HL-60/S4 treated with phorbol 12-myristate 13-acetate at 8.2 ng/mL for 4 days and 3 days (cell line): Measurements from ENCODE around the gene CCDC17.

Experiments used
- in situ Hi-C: fragments of 300-500 bp; cut with MboI; formaldehyde crosslinking; loops from 2 replicates; pipeline ENCODE4 v1.15.0; 2022; ENCODE audit warnings: low sequenced_read_pairs

Gene CCDC17

DNA sequence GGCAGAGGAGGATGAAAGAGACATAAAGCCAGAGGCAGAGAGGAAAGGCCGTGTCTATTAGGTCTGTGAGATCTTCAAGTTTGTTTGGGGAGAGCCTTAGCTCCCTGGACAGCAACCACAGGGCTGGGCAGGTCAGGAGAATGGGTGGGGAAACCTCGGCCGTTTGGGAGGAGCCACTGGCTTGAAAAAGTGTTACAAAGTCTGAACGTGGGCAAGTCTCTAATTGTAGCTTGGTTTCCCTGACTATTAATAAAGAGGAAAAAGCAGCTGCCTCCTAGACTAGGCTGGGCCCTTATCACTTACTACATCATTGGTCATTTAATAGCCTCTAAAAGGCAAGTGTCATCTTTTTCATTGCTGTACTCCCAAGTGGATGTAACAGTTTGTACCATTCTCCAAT lies at the start of gene CCDC17:
TSS of gene CCDC17 (minus strand) at position 83 of the 400 bp plus-strand sequence. CDS start 145 bp downstream, outside the sequence.
- in situ Hi-C loops, result no loop called here

DNA sequence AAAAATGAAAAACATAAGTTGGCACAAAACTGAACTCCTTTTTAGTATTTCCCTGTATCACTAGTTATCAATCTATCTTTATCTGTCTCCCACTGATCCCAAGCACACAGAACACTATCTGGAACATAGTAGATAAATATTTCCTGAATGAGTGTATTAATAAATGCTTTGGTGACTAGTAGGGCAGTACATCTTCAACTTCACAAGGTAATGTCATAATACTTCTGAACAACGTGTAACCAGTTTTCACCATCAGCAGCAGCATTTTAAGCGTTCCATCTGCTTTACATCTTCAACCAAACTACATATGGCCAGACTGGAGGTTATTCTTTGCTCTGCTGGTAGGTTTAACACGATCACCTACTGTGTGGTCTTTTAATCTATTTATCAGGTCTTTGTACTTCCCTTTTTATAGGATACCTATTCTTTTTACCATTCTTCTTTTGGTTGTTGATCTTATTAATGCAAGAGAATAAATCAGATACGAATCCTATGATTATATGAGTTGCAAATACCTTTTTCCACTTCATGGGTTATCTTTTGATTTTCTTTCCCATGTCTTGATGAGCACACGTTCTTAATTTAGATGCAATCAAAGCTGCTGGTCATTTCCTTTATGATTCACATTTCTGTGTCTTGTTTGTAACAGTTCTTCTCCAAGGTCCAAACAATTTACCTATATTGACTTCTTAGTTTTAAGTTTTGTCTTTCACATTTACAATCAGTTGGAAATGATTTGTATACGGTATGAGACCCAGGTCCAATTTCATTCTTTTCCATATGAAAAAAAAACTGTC lies 46.2 kb upstream of the CCDC17 start:
- in situ Hi-C loops, result no loop called here

DNA sequence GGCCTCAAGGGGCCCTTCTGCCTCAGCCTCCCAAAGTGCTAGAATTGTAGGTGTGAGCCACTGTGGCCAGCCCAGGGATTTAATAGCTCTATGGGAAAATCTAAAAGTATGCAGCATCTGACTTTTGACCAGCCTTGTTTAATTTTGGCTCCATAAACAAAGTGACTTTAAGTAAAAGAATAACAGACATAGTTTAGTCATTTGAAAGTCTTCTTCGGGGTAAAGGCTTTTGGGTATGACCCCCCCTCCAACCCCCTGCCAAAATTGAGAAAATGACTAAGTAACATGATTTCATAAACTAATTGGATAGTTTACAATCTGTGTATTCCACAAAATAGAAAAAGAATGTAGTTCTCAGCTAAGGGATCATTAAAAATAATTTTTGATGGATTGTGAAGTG lies 45.5 kb upstream of the CCDC17 start:
- in situ Hi-C loops, result no loop called here

DNA sequence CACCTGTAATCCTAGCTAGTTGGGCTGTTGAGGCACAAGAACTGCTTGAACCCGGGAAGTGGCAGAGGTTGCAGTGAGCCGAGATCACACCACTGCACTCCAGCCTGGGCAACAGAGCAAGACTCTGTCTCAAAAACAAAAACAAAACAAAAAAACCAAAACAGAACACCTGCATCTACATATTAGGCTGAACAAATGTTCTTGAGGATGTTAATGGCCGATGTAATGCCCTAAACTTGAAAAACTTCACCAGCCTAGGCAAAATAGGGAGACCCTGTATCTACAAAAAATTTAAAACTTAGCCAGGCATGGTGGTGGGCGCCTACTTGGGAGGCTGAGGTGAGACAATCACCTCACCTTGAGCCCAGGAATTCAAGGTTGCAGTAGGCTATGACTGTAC lies 44.7 kb upstream of the CCDC17 start:
- in situ Hi-C loops, result no loop called here

DNA sequence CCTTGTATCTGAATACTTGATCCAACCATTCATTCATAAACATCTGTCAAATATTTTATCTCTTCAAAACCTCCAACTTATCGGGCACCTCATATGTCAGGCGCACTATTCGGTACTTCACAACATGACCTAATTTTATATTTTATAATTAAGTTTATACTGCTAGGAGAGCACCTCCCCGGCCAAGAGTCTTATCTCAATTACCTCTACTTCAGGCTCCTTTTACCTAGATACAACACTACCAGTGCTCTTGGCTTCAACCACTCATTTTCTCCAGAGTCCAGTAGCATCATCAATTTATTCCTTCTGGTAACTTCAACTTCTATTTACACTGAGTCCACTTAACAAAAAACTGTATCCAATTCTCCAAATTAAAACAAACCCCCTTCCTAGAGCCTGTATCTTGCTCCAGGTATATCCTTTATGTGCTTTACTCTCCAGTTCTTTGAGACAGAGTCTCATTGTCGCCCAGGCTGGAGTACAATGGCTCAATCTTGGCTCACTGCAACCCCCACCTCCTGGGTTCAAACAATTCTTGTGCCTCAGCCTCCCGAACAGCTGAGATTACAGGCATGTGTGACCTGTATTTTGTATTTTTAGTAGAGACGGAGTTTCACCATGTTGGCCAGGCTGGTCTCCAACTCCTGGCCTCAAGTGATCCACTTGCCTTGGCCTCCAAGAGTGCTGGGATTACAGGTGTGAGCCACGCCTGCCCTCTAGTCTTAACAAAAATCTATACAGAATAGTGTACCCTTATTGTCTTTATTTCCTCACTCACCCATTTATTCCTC lies 43.7 kb upstream of the CCDC17 start:
- in situ Hi-C loops, result no loop called here

DNA sequence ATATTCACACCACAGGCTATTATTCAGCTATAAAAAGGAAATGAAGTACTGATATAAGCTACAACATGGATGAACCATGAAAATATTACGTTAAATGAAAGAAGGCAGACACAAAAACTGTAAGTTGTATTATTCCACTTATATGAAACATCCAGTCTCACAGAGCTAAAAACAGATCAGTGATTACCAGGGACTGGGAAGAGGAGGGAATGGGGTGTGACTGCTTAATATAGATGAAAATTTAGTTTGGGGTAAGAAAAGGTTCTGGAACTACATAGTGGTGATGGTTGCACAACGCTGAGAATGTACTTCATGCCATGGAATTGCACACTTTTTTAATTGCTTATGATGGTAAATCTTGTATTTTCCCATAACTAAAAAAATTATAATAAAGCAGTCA lies 43.0 kb upstream of the CCDC17 start:
- in situ Hi-C loops, result no loop called here

DNA sequence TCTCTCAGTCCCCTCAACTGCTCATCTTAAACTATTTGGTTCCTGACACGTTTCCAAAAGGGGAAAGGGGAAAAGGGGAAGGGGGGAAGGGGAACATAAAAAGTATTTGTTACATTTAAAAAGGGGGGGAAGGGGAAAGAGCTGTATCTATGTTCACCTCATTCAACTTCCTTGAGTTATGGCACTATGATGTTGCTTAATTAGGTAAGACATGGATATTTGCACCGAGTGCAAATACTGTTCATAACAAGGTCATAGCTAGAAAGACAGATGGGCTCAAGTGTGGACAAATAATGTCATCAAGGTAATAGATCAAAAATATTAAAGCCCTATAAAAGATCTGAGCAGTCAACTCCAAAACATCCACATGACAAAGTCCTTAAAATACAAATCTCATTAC lies 36.5 kb upstream of the CCDC17 start:
- in situ Hi-C loops, result no loop called here

DNA sequence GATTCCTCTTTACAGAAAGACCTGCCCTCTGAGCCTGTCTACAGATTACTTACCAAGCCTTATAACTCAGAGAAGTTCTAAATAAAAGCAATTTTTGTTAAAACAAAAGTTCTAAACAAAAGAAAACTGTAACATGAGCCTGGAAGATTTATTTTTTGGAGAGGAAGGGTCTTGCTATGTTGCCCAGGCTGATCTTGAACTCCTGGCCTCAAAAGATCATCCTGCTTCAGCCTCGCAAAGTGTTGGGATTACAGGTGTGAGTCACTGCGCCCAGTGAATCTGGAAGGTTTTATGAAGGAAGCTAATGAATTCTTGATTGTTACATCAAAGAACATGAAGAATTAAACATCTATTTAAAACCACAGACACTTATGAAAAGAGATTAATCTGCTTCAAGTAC lies 35.4 kb upstream of the CCDC17 start:
- in situ Hi-C loops, result no loop called here

DNA sequence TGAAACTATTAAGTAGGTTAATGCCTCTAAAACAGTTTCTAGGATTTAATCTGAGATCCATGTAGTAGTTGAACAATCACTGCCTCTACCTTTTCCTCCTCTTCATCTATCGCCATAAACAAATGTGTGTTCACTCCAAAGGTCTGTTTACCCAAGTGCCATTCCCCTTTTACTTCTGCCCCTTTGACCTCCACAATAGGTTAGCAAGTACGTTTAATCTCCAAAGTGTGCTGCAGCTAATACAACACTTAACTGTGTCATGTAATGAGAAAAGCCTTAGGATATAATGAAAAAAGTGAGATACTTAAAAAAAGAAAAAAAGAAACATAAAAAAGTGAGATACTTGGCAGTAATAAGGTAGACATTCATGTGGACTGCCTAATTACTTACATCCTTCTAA lies 34.3 kb upstream of the CCDC17 start:
- in situ Hi-C loops, result no loop called here

DNA sequence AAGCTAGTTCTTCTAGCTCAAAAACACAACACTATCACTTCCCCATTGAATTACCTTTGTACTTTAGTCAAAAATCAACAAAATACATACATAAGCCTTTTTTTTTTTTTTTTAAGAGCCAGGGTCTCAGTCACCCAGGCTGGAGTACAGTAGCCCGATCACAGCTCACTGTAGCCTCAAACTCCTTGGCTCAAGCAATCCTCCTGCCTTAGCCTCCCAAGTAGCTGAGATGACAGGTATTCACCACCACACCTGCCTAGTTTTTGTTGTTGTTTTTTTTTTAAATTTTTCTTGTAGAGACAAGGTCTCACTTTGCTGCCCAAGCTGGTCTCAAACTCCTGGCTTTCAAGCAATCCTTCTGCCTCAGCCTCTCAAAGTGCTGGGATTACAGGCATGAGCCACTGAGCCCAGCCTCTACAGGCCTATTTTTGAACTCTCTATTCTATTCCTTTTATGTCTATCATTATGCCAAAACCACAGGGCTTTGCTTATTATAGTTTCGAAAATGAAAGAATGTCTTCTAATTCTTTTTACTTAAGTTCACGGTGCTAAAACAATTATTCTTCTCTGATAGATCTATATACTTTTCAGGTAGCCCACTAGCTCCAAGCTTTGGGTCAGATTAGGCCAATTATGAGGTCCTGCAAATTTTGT lies 32.8 kb upstream of the CCDC17 start:
- in situ Hi-C loops, result no loop called here

DNA sequence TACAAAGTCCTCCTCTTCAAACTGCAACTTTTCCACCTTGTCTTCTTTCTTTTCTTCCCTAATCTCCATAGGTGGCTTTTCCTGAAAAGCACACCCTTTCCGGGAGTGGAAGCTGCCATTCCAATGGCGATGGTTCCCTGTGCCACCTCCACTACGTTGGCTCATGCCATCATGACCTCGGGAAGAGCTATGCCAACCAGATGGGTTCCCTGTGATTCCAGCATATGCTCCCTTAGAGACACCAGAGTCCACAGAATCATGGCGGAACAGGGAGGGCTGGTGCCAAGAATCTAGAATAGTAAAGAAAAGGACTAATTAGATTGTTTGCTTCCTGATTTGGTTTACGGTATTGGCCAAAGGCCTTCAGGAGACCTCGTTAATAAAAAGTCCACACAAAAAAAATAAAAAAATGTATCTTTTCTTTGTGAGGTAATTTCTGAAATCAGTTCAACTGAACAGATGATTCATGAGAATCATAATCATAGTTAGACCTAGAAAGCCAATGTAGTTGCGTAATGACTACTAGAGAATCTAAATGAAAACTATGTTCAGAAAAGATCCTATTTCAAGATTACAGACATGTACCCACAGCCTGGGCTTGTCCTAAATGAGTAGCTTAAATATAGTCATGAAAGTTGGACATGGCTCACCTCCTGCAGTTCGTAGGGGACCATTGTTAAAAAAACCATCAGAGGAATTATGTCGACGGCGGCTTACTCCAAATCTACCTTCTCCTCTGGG lies 30.9 kb upstream of the CCDC17 start:
- in situ Hi-C loops, result no loop called here

DNA sequence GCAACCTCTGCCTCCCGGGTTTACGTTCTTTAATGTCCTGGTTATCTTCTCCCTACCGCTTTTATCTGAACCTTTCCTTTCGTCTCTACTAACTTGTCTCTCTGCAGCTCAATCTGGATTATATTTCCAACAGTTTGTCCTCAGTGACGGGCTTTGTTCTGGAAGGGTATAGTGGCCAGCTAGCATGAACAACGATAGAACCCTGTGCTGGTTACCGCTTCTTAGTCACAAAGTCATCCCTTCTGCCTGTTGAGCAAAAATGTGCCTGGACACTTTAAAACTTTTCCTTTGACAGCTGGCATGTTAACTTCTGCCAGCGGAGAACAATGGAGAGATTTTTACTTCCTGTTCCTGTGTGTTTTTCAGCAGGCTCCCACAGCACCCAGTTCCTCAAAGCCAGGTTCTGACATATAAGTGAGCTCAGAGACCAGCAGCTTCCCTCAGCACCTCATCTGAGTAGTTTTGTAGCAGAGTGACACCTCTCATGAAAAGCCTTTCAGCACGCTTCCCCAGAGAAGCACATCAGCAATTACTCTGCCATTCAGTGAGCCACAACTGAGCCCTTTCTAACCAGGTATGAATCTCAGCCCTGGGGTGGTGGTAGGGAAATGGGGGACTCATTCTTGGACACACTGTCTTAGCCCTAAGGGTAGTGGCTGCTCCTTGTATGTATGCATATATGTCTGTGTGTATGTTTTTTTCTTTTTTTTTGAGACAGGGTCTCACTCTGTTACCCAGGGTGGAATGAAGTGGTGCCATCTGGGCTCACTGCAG lies 23.6 kb upstream of the CCDC17 start:
- in situ Hi-C loops, result no loop called here

DNA sequence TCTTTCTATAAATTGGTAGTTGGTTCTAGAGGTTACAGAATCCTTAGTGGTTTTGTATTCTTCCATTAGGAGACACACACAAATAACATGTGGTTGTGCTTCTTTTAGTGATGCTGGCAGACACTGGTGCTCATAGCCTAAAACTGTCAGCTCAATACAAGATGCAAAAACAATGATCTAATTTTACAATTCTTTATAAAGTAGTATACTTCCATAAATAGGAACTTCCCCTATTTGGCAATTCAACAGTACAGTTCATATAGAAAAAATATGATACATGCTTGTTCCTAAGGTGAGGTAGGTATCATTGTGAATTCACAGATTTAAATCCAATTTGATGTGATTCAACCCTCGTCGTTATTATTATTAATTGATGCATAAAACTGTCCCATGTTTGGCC lies 20.8 kb upstream of the CCDC17 start:
- in situ Hi-C loops, result no loop called here

DNA sequence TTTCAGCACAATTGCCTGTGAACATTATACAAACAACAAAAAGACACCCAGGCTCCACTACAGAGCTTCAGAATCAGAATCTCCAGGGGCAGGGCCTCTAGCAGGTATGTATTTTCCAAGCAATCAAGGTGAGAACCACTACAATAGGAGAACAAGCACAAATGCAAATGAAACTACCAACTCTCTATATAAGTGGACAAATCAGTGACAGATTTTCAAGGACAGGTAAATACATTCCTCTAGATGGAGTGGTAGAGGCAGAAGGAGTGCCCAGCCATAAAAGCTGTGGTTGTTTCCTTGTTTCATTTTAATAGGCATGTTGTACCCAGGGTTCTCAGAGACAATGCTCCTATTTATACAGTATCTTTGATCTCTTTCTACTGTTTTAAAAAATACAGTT lies 20.1 kb upstream of the CCDC17 start:
- in situ Hi-C loops, result no loop called here

DNA sequence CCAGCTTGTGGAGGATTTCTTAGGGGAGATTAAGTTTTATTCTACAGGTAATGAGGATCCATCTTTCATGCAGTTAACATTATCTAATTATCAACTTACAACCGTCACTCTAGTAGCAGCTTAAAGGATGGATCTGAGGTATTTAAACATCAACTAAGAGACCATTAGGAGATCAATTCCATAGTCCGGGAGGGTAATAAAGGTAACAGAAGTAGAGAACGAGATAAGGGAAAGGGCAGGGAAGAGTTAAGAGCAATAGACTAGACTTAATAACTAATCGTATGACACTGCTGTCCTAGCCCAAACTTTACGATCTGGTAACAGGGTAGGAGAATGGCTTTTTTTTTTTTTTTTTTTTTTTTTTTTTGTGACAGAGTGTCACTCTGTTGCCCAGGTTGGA lies 19.5 kb upstream of the CCDC17 start:
- in situ Hi-C loops, result no loop called here

DNA sequence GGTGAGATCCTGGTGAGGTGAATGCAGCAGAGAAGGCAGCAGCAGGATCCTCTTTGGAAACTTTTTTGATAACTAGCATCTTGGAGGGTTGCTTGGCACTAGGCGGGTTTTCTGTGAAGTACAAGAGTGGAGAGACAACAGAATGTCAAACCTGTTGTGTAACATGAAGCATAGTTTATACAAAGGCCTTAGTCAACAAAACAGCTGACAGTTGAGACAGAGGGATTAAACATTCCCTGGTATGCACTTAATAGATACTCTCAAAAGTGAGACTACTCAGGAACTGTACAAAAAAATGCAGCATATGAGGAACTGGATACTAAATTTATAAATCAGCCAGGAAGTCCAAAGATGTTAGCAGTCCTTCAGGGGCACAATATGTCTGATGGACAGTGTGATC lies 16.4 kb upstream of the CCDC17 start:
- in situ Hi-C loops, result no loop called here

DNA sequence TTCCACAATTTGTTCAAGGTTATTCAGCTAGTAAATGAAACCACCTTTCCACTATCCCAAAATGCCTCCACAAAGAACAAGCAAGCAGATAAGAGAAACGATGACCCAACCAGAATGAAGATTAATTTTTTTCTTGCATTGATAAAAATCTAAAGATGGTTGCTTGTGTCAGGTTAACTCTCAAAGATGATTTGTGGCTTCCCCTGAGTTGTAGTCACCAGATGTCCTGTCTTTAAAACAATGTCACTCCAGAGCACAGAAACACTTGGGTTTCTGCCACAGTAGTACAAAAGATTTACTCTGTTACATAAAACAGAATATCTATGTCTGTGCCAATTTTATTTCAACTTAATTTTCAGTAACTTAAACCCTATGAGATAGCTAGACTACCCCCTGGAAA lies 11.4 kb upstream of the CCDC17 start:
- in situ Hi-C loops, result no loop called here

DNA sequence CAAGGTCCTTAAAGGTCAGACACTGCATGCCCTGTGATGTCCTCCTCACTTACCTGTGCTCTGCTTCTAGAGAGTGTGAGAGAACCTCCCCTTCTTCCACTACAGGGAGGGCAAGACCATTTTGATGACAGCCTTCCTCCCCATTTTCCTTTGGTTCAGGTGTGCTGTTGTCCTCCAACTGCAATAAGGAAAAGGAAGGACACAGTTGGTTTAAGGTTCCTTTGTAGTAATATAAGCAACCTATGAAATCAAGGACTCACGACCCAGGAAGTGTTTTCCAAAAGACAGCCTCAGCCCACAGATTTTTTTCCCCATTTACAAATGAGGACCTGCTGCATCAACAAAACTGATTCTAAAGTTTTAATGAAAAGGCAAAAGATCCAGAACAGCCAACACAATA lies 6.6 kb upstream of the CCDC17 start:
- in situ Hi-C loops, result no loop called here

DNA sequence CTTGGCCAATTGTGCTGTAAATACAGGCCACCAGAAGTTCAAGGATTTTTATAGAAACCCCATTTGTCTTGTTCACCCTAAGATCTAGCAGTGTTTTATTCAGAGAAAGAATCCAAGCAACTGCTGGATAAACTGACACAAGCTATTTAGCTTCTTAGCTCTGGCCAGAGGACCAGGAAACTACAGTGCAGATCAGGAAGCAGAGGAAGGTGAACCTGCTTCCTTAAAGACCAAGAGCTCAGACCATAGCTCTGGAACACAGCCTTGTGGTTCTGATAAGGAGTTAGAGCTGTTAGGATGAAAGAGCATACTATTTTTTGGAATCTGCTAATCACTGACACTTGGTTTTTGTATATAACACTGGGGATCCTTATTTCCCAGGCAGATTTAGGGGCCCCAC lies 5.2 kb upstream of the CCDC17 start:
- in situ Hi-C loops, result no loop called here
